GM21526 (cell line): ENCODE measurements around the gene OR10V1.

Experiments used
- ATAC-seq: cut with Tn5 transposase; IDR thresholded peaks from one replicate; pipeline ENCODE4 v1.9.1; 2021; ENCODE audit warnings: moderate library complexity; ENCODE audit not compliant: unreplicated experiment, low FRiP score

The OR10V1 gene

GRCh38 chr11:59671471-59671870, 42.2 kb downstream of the OR10V1 start:
- ATAC-seq, result no peak

GRCh38 chr11:59669611-59670009, 44.0 kb downstream of the OR10V1 start:
- ATAC-seq, result no peak

- ATAC-seq, result peak; percentile 95
These were observed 44.6 kb downstream of the OR10V1 start, which contains the start of gene PATL1 for GRCh38 chr11:59668950-59669610. Gene PATL1 (minus strand): TSS chr11:59669037. CDS start chr11:59668895, 142 bp downstream.

- ATAC-seq, result peak; percentile 23
These were observed 45.3 kb downstream of the OR10V1 start for GRCh38 chr11:59668188-59668949.

GRCh38 chr11:59667812-59668187, 45.8 kb downstream of the OR10V1 start:
- ATAC-seq, result no peak

GRCh38 chr11:59666969-59667368, 46.7 kb downstream of the OR10V1 start:
- no peak for ATAC-seq
